Measurements from ENCODE around the gene TMEM79.

The TMEM79 gene

DNA sequence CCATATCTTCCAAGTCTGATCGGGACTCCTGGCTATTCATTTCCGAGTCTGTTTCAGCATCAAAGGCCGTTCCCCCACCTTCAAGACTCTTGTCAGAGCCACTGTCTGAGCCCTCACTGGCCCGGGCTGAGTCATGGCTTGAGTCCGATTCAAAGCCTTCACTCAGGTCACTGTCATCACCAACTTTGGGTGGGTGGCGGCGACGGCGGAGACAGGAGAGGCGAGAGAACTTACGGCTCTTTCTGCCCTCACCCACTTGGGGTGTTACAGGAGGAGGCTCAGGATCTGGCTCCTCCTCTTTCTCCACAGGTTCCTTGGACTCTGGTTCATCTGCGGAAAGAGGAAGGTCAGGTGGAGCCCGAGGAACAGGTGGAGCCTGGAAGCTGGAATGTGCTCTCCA lies 18.1 kb upstream of the TMEM79 start:
- no peak for DNase-seq

DNA sequence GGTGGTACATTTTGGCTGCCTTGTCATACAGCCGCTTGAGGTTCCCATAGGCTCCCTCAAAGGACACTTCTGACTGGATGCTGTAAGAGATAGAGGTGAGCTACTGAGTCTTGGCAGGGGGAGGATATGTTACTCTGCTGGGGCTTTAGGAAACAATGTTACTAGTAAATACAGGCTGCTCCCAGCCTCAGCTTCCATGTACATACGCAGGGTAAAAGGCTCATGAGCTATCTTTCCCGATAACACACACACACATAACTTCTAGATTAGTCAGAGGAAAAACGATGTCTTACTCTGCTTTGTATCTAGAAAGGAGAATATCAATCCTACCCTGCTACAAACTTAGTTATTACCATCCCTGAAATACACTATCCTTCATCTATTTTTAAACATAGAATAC lies 15.8 kb upstream of the TMEM79 start:
- DNase-seq = no peak

DNA sequence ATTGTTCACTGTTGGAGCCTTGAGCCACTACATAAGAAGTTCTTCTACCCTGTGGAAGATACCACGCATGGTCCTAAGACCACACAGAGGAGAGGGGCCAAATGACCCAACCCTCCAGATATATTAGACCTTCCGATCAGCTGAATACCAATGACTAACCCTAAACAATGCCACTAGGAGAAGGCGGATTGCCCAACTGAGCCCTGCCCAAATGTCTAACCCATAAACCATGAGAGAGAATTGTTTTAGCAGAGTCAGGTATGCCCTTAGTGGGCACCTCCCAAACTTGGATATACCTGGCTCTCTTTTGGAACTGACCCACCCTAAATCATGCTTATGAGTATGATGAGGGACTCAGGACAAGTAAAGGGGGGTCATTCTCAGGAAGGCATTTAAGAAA lies 13.8 kb upstream of the TMEM79 start:
- no peak for DNase-seq

DNA sequence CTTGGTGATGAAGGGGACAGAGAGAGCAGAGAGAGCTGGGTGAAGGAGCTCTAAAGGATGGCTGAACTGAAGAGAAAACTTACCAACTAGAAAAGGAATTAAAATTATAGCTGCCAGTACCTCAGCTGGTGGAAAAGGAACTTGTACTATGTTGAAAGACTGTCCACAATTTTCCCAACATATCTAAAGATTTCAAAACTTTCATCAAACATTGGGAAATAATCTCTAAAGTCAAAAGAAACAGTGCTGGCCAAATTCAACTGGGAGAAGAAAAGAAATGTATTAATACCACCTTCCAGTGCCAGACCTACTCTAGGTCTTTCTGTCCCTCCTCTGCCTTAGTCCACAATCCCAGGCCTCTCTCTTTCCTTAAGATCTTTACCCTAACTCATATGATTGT lies 7.6 kb upstream of the TMEM79 start:
- DNase-seq = no peak

- no peak for DNase-seq
These were observed 7.2 kb upstream of the TMEM79 start for GRCh38 chr1:156276966-156277381.

- no peak for DNase-seq
These were observed 4.3 kb upstream of the TMEM79 start for GRCh38 chr1:156279837-156280236.

- DNase-seq = no peak
These were observed 2.8 kb upstream of the TMEM79 start for GRCh38 chr1:156281281-156281680.

- DNase-seq = no peak
These were observed 2.2 kb upstream of the TMEM79 start for GRCh38 chr1:156281693-156282478.

DNA sequence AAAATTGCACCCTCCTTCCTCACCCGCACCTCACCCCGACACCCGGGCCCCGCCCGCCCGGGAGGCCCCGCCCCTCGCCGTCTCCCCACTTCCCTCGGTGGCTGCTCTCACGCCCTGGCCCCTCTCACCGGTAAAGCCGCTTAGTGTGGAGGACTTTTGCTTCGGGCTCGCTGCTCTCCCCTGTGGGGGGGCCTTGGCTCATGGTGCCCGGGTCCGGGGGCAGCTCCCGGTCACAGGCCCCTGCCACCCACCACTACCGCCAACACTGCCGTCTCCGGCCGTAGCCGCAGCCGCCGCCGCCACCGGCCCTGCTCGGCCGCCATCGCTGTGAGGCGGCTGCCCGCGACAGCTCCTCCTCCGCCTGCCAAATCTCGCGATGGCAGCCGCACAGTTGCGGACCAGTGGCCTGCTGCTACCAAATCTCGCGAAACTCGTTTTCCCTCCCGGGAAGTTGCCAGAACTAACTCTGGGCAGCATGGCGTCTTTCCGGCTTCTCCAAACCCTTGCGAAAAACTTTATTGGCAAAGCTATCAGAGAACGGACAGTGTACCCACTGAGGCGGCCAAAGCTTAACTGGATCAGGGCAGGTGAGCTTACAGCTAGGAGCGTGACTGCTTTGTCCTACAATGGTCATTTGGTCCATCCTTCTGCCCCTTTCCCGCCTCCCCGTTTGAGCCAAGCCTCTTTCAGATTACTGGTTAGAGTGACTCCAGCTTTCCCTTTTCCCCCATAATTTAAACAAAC lies 1.5 kb upstream of the TMEM79 start, which contains the start of gene SMG5:
TSS of gene SMG5 (minus strand) at position 347 of the 744 bp plus-strand sequence. CDS start at position 202, 145 bp downstream.
- DNase-seq = peak; percentile 85

DNA sequence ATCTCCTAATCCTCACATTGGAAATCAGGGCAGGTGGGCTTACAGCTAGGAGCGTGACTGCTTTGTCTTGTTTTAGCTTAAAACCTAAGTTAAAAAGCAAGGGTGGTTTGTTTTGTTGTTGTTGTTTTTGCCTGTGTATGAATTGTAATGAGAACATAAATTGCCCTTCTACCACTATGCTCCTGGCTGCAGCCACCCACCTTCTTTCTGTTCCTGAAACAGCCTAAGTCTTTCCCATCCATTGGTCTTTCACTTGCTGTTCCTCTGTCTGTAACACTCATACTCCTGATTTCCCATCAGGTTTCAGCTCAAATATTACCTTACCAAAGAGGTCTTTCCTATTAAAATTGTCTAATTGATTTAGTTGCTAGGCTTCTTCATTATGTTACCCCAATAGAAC lies 604 bp upstream of the TMEM79 start:
- DNase-seq = no peak

GRCh38 chr1:156284757-156285156 lies 632 bp downstream of the TMEM79 start:
- DNase-seq = no peak

GRCh38 chr1:156285437-156285836 lies 1.3 kb downstream of the TMEM79 start:
- no peak for DNase-seq

DNA sequence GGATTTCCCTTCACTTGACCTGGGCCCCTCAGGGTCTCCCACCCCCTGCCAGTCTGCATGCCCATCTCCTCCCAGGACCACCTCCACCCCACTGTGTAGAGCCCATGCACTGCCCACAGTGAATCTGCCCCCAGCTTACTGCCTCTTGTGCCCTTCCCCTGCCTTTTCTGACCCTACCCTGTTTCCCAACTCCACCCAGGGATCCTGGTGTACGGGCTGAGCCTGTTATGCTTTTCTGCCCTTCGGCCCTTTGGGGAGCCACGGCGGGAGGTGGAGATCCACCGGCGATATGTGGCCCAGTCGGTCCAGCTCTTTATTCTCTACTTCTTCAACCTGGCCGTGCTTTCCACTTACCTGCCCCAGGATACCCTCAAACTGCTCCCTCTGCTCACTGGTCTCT lies 1.9 kb downstream of the TMEM79 start:
- no peak for DNase-seq

- DNase-seq = no peak
These were observed 5.7 kb downstream of the TMEM79 start for GRCh38 chr1:156289857-156290256.

DNA sequence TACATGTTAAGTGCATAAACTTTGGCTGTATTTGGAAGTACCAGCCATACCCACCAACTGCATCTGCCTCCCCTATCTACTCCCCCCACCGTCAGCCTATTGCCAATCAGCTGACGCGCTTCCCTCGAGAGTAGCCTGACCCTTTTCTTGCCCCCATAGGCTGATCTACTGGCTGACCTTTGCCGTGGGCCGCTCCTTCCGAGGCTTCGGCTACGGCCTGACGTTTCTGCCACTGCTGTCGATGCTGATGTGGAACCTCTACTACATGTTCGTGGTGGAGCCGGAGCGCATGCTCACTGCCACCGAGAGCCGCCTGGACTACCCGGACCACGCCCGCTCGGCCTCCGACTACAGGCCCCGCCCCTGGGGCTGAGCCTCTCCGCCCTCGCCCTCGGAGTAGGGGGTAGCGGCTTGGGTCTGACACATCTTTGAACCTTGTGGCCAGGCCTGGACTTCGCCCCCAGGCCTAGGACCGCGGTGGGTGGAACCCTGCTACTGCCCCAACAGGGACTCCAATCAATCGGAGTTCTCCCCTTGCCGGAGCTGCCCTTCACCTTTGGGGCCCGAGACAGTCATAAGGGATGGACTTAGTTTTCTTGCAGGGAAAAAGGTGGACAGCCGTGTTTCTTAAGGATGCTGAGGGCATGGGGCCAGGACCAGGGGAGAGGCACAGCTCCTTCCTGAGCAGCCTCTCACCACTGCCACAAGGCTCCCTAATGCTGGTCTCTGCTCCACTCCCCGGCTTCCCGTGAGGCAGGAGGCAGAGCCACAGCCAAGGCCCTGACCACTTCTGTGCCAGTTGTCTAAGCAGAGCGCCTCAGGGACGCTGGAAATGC lies 7.3 kb downstream of the TMEM79 start:
- no peak for DNase-seq

DNA sequence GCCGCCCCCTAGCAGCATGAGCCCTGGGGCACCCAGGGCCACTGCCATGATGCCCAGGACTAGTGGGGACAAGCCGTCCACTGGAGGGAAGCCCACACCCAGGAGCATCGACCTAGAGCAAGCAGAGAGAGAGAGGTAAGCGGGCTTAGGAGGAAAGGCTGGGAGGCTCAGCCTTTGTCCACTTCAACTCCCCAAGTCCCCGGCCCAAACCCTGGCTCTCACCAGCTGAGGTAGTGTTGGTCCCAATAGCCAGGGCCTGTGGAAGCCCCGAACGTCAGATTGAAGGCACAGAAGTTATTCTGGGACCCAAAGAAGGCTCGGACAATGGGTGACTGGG lies 8.9 kb downstream of the TMEM79 start:
- DNase-seq = no peak

DNA sequence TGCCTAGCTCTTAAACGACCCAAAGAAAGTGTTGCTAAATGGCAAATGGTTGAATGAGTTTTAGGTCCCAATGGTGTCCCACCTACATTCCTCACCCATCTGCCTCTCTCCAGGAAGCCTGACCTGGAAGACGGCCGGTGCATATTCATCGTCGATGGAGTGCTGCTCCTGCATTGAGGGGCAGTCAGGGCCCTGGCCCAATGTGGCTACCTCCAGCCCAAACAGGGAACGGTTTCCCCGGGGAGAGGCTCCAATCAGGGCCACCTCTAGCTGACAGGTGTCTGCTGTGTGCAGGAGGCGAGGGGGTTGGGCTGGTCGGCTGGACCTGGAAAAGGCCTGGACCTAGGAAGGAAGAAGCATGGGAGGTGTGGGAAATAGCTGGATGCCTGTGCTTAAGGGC lies 9.8 kb downstream of the TMEM79 start:
- DNase-seq = no peak

- DNase-seq = peak; percentile 28
These were observed 11.3 kb downstream of the TMEM79 start, which contains the start of gene GLMP for GRCh38 chr1:156295391-156295947. TSS of gene GLMP (minus strand) at chr1:156295679. CDS start at chr1:156295645, 34 bp downstream.

DNA sequence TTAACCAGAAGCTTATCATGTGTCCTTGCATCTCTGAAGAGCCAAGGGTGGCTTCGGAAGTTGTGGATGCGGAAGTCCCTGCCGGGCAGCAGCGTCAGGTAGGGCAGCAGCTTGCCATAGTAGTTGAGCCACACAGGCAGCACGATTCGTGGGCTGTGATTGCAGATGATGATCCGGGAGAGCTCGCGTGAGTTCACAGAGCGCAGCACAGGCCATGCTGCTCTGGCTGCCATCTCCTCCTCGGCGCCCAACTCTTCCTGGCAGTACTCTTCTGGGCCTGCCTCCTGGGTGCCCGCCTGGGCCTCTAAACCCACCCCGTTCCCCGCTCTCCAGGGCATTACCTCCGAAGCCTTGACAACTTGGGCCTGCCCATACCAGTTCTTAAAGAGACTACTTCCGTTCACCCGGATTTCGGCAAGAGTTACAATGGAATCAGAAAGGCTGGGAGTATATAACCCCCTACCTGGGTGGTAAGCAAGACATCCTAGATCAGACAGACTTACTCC lies 14.8 kb downstream of the TMEM79 start, which contains the start of gene VHLL:
TSS of gene VHLL (minus strand) at position 456 of the 506 bp plus-strand sequence. CDS start at position 338, 118 bp downstream.
- DNase-seq = no peak

- DNase-seq = no peak
These were observed 19.1 kb downstream of the TMEM79 start for GRCh38 chr1:156303241-156303640.

GRCh38 chr1:156305215-156305614 lies 21.1 kb downstream of the TMEM79 start:
- no peak for DNase-seq

GRCh38 chr1:156308078-156308477 lies 24.0 kb downstream of the TMEM79 start:
- no peak for DNase-seq

- no peak for DNase-seq
These were observed 26.8 kb downstream of the TMEM79 start for GRCh38 chr1:156310962-156311361.
